ENCODE measurements around the gene CHST1. TPM values are rescaled to one million over a fixed set of nuclear protein-coding genes. Genes with fewer than 3 reads are reported as not detected.

CHST1 gene
- total RNA-seq (2022; extraction: Qiagen RNA extraction) = 1.3 to 2.0 TPM (median 1.6 TPM) in 5 replicates

GRCh38 chr11:45665206-45665932 lies at the start of gene CHST1:
Gene CHST1, minus strand, starts transcription at chr11:45665622. Its CDS starts 14,699 bp downstream, at chr11:45650923.

Other genes starting within 250 kb of the CHST1 start
- 25.6 to 35.2 TPM (median 31.6 TPM) in 5 replicates for gene SLC35C1, start 139.5 kb upstream of the CHST1 start, total RNA-seq (2022; extraction: Qiagen RNA extraction)
- gene CRY2, start 181.9 kb upstream of the CHST1 start, total RNA-seq (2022; extraction: Qiagen RNA extraction) = 3.7 to 5.8 TPM (median 4.9 TPM) in 5 replicates
- gene MAPK8IP1, start 220.0 kb upstream of the CHST1 start, total RNA-seq (2022; extraction: Qiagen RNA extraction) = 5.4 to 8.1 TPM (median 6.6 TPM) in 5 replicates
- gene FREY1, start 241.6 kb upstream of the CHST1 start, total RNA-seq (2022; extraction: Qiagen RNA extraction) = 0.34 to 0.98 TPM (median 0.46 TPM) in 4 of 5 replicates, not detected in the other